Measurements from ENCODE around the gene PHLDB1.

PHLDB1 gene

DNA sequence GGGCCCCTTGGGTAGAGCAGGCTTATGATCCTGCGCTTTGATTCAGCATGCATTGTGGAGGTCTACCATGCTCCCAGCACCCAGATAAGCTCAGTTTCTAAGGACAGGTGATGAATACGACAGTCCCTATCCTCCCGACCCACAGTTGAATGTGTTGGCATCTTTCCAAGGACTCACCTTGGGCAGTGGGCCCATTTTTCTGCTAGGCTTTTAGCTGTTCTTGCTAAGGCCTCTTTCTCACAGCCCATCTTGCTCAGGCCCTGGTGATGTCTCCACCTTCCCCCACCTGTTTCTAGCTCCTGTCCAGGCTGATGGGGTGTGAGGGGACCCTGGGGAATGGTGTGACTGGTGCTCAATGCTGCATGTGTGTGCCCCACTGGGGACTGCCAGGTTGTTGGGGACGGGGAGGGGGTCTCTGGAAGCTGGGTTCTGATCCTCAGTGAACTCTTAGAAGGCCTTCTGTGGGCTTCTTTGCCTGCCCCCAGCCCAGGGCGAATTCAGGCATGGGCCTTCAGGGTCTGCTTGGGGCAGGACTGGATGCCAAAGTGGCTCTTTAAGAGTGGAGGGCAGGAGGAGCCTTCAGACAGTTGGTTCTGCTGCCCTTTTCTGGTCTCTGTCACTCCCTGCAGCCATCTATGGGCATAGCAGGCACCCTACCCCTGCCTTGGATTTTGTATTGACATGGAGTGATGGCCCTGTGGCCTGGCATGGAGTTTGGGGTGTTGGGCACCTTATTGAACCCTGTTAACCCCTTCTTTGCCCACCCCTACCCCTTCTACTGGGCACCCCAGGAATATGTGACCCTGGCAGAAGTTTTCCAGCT, 33.1 kb downstream of the PHLDB1 start:
- DNase-seq (ENCODE audit: low read depth): no peak

DNA sequence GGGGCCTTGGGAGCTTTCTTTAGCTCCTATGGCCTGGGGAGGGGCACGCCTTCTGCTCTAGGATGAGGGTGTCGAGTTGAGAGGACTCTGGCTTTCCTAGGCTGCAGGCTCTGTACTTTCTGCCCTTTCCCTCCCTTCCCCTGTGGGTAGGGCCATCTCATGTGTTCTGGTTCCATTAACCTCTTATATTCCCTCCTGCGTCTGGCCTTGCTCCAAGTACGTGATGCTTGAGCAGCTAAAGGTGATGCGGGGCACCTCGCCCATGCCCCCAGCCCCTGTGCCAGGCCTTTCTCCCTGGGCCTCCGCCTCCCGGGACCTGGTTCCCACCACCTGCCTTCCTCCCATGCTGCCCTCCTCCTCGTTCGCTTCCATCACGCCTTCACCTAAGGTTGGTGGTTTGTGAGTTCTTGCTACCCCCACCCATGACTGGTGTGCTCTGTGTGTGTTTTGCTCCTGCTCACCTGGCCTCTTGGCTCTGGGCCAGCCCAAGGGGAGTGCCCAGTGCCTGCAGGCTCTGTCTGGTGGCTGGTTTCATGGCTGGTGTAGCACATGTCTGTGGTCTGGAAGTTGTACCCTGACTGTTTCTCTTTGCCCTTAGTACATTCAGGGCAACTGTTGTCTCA, 34.1 kb downstream of the PHLDB1 start:
- DNase-seq (ENCODE audit: low read depth): no peak

DNA sequence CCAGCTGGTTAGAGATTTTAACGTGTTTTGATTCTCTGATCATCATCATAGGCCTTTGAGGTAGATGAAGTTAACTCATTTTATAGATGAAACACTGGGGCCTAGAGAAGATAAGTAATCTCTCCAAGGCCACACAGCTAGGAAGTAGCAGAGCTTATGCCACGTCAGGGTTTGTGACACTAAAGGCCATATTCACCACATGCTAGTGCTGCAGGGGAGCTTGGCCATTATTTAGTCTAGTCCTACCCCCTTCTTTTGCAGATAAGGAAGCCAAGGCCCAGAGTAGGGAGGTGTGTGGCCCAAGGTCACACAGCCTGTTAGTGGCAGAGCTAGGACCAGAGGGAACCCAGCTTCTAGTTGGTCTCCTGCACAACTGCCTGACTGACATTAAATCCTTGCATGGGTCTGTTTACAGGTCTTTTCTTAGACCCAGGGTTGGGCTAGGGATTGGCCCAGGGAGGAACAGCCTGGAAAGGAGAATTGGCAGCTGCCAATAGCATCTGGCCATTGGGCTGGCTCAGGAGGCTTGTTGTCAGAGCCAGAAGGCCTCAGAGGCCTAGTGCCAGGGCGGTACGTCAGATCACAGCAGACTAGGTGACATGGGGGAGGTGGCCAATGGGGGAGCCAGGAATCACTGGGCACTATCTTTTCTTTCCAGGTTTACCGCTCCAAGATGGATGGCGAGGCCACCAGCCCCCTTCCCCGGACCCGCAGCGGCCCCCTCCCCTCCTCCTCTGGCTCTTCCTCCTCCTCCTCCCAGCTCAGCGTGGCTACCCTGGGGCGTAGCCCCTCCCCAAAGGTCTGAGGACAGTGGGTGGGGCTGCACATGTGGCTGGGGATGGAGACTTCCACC, 36.0 kb downstream of the PHLDB1 start:
- DNase-seq (ENCODE audit: low read depth): no peak

DNA sequence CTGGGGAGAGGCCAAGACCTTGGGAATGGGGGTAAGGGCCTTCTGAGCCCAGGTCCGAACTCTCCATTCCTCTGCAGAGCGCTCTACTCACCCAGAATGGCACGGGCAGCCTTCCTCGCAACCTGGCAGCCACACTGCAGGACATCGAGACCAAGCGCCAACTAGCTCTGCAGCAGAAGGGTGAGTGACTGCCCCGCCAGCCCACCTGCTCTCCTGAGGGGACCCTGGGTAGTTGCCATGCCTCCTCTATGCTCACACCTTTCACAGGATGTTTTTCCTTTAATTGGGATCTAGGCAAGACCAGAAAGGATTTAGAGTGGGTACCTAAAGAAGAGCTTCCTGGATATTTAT, 36.6 kb downstream of the PHLDB1 start:
- no peak for DNase-seq (ENCODE audit: low read depth)

DNA sequence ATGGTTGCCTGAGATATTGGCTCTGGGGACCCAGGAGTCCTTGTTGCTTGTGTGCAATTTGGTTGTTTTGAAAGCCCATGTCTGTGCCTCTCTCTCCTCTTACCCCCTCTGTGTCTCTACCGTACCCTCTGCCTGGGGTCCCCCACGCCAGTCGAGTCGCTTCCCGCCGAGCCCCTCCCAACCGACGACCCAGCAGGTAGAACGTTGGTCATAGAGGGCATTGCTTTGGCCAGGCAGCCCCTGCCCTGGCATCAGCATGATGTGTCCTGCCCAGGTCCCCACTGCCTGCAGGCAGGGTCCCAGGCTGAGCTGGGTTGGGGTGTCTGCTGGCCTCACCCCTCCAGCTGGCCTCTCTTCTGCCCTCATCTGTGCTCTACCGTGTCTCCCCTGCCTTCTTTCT, 37.1 kb downstream of the PHLDB1 start:
- no peak for DNase-seq (ENCODE audit: low read depth)

DNA sequence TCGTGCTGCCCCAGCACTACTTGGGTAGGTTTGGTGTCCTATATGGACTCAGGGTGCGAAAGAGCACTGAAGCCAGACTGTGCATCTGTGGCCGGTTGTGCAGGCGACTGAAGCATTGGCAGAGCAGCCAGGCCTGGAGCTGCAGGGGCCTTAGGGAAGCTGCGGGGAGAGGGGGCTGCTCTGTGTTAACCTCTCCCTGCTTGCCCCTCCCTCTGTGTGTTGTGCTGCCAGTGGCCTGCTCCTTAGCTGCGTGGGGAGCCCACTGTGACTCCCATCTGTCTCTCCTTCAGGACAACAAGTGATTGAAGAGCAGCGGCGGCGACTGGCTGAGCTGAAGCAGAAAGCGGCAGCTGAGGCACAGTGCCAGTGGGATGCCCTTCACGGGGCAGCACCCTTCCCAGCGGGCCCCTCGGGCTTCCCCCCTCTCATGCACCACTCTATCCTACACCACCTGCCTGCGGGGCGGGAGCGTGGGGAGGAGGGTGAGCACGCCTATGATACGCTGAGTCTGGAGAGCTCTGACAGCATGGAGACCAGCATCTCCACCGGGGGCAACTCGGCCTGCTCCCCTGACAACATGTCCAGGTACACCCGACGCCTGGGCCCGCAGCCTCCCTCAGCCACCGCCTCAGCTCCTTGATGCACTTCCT, 37.8 kb downstream of the PHLDB1 start:
- DNase-seq (ENCODE audit: low read depth): no peak

DNA sequence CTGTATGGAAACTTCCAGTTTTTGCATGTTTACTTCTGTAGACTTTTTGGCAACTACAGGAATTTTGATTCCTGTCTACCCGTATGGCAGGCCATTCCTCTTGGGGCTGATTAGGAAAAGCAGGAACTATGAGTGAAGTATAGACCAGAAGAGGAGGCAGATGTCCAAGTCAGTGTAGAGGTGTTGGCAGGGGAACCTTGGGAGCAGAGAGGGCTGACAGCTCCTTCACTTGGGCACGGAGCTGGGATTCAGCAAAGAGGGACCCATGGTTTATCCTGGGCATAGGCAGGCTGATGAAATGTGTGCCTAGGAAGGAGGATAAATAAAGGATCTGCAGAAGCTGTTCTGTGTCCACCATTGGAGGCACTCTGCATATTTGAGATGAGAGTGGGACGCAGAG, 39.0 kb downstream of the PHLDB1 start:
- no peak for DNase-seq (ENCODE audit: low read depth)

DNA sequence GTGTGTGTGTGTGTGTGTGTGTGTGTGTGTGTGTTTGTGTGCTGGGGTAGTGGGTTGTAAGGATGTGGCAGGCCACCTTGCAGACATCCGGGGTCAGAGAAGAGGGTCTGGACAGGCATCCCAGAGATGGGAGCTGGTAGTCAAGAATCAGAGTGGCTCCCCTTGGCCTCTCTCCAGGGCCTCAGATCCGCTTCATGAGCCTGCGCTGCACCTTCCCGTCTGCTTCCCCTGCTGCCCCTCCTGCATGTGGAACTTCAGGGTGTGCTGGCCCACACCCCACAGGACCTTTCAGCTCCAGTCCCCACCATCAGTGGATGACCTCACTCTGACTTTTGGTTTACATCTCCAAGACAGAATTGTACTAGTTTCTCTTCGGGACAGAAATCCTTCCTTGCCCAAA, 40.9 kb downstream of the PHLDB1 start:
- DNase-seq (ENCODE audit: low read depth): no peak

DNA sequence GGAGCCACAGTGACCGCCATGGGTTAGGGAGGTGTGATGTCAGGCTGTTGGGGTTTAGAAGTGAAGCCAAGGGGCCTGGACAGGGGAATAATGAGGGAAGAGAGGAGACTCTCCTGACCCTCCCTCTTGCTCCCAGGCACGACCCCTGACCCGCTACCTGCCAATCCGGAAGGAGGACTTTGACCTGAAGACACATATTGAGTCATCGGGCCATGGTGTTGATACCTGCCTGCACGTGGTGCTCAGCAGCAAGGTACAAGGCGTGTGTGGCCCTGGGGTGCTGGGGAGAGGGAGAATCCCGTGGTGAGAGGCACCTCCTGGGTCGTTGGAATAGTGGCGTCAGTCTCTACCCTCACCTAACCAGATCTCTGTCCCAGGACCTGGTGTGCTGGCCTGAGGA, 42.5 kb downstream of the PHLDB1 start:
- DNase-seq (ENCODE audit: low read depth): no peak

DNA sequence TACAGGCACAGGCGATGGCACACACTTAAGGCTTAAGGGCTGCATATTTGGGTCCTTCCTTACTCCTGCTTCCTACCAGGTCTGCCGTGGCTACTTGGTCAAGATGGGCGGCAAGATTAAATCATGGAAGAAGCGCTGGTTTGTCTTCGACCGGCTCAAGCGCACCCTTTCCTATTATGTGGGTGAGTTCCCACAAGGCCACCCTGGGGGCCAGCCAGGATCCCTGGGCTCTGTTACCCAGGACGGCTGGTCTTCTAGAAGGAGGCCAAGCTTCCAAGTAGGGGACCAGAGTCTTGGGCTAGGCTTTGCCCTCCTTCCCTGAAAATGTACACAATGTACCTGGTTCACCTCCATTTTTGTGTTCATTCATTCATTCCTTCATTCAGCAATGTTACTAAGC, 43.0 kb downstream of the PHLDB1 start:
- DNase-seq (ENCODE audit: low read depth): no peak

DNA sequence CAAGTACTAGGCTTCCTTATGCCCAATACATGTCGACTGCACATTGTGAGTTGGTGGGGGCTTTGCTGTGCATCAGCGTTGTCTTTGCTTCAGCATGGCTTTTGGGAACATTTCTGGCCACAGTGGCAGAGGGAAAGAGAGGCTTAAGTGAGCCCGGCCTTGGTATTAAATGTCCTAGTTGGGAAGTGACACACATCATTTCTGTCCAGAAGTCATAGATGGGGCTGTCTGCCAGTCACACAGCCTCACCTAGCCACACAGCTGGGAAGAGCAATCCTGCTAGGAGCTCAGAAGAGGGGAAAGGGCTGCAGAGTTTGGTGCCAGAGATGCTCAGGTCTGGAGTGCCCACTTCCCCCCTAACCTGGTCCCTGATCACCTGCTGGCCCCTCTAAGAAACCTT, 44.4 kb downstream of the PHLDB1 start:
- no peak for DNase-seq (ENCODE audit: low read depth)

DNA sequence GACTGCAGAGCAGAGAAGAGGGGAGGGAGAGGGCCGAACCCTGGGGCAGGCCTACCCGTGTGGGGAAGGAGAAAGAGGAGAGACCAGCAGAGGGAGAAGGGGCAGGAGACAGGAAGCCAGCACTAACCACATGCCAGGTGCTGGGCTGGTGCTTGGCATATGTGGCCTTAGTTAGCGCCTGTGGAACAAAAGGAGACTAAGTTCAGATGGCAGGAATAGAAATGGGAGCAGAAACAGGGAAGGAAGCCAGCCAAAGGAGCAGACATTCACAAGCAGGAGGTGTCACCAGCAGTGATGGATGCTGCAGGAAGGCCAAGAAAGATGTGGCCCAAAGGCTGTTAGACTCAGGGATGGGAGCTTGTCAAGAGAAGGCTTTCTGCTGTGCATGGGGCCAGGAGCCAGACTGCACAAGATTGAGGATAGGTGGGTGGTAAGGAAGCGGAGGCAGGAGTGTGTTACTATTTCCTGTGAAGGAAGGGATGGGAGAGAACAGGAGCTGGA, 45.3 kb downstream of the PHLDB1 start:
- DNase-seq (ENCODE audit: low read depth): no peak

DNA sequence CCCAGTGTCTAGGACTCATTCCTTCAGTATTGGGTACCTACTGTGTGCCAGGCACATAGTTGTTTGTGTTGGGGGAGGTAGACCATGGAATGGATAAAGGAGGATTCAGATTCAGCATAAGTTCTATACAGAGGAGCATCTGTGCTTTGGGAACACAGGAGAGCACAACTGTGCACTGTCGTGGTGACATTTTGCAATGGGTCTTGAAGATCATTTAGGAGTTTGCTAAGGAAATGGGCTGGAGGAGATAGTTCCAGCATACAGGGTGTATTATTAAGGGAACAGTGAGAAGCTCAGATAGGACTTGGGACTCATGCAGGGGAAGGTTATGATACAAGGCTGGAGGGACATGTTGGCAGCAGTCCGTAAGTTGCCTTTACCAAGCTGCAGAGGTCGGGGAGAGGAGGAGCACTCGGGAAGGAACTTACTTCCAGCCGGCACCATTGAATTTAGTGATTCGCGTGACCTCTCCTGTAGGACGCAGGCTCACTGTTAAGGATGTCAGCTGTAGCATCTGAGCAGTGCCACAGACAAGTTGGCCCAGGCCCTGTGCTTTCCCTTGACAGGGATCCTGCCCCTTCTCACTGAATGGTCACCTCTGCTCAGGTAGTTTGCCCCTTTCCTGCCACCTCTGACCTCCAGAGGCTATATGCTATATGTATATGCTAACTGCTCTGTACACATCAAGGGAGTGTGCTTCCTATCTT, 46.4 kb downstream of the PHLDB1 start:
- DNase-seq (ENCODE audit: low read depth): no peak

DNA sequence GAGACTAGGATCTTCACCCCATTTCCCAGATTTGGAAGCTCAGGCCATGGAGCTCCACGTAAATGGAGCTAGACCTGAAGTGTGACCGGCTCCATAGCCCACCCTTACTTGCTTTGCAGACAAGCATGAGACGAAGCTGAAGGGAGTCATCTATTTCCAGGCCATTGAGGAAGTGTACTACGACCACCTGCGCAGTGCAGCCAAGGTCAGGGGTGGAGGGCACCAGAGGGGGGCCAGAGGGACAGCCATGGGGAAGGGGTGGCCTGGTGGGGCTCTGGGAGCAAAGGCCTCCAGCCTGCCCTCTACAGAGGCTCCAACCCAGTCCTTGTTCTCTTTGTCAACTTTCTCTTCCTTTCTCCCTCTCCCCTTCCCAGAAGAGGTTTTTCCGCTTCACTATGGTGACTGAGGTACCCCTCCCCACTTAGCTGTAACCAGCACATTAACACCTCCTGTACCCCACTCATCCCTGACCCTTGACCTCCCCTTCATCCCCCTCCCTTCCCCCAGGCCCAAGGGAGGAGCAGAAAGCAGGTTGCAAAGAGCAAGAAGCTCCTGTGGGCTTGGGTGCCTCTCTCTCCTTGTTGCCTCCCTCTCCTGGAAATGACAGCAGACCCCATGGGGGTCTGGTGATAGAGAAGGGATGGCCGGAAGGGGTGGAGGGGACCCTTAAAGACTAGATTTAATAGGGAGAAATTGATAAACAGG, 48.2 kb downstream of the PHLDB1 start:
- DNase-seq (ENCODE audit: low read depth): no peak

DNA sequence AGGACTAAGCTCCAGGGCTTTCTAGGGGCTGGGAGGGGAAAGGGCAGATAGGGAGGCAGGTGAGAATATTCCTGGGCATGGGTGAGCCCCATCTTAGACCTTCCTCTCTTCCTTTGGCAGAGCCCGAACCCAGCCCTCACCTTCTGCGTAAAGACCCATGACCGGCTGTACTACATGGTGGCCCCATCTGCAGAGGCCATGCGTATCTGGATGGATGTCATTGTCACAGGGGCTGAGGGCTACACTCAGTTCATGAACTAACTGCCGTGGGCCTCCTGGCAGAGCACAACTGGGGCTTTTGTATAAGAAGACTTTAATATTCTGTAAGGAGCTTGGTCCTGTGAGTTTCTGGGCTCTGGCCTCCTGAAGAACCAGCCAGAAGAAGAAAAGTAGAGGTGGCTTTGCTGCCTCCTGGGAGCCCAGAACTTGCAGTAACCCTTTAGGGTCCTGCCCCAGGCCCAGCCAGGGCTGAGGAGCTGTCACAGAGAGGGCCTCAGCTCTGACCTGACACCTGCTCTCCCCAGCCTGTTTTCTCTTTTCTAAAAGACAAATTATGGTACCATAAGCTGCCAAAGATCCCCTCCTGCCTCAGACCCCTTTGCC, 49.2 kb downstream of the PHLDB1 start:
- no peak for DNase-seq (ENCODE audit: low read depth)

DNA sequence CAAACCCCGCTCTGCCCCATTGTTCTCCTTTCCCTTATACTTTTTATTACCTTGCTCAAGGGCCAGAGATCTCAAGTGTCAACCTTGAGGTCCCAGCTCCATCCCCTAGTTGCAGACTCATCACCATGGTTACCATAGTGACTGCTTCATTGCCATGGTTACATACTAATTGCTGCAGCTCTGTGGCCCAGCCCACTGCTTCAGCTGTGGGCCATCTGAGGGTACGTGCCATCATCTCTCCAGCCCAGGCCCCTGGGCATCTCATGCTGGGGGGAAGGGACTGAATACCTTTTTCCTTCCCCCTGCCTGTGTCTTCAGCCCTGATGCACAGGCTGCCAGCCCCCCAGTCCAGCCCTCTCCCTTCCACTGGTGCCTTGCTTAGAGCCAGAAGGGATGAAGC, 49.8 kb downstream of the PHLDB1 start:
- no peak for DNase-seq (ENCODE audit: low read depth)

DNA sequence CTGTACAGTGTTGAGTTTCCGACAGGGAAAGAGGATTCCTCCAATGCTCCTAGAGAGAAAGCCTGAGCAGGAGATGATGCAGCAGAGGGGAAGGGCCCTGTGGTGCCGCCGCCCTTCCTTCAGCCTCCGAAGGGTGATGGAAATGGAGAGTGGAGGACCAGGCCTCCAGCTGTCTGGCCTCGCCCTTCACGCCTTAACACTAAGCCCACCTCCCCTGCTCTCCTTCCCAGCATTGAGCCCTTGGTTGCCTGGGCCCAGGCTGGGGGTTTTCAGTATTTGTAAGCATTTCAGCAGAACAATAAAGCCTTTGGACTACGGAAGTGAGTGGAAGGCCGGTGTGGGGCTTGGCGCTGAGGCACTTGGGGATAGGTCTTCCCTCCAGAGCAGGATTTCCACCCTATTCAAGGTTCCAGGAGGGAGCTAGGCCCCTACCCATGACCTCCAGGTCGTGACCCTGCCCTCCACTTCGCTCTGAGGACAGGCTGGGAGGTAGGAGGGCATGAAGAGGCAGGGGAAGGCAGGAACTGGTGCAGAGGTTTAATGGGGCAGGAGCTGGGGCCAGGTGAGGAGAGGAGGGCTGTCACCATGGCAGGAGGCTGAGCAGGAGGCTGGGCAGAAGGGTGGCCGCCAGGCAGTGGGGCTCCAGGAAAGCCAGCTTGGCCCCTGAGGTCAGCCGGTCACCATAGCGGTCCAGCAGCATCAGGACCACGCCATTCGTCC, 50.5 kb downstream of the PHLDB1 start:
- no peak for DNase-seq (ENCODE audit: low read depth)

DNA sequence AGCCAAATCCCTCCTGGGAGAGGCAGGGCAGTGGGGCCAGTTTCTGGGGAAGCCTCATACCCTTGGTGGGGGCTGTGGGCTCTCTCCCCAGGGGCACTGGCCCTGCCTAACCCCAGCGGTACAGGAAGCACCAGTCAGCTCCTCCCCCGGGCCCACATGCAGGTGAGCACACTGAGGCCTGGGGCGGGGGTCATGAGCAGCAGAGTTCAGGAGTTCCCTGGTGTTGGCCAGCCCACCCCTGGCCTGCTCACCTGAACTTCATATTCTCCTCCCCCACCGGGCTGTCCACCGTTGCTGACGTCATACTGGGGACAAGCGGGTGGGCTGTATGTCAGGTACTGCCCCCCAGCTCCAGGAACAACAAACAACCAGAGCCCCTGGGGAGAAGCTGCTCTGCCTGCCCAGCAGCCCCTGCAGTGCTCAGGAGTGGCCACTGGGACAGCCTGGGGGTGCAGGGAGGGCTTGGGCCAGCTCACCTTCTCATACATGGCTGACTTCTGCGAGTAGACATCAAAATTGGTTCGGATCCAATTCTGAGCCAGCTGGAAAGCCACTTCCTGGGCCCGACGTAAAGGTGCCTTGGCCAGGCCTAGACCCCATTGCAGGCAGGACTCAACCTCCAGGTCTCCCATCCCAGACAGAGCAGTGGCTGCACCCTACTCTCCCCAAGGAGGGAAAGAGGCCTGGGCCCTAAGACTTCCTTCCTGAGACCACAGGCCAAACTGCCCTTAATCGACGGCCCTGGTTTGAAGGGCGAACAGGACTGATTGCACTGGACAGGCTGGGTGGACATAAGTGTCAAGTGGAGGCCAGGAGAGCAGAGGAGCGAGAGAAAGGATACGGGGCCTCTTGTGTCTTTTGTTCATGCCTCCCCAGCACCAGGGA, 51.3 kb downstream of the PHLDB1 start:
- DNase-seq (ENCODE audit: low read depth): no peak

Data from stimulated activated CD8-positive, alpha-beta memory T cell treated with anti-CD3 and anti-CD28 coated beads, Interleukin-7, amount 100 ng/mL, for 24 hours (primary cell).